HG02678 (cell line): ENCODE data around the gene LHFPL6.

Experiments
- ATAC-seq: cut with Tn5 transposase; IDR thresholded peaks from one replicate; pipeline ENCODE4 v1.9.1; 2021; ENCODE audit warnings: mild to moderate bottlenecking, moderate library complexity; ENCODE audit not compliant: unreplicated experiment

The LHFPL6 gene

DNA sequence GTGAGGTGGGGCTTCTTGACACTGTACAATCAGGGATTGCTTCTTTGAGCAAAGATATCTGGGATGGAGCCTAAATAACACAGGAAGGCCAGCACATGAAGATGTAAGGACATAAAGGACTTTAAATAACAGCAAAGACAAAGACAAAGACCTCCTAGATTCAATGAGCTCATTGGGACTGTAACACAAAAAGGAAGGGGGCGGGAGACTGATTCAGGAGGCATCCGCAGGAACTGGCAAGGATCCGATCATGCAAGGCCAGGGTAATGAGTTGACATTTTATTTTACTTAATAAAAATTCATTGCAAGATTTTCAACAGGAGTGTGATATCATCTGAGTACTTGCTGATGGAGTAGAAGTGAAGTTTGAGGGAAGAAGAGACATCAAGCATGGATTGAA, 121.5 kb downstream of the LHFPL6 start:
- no peak for ATAC-seq

DNA sequence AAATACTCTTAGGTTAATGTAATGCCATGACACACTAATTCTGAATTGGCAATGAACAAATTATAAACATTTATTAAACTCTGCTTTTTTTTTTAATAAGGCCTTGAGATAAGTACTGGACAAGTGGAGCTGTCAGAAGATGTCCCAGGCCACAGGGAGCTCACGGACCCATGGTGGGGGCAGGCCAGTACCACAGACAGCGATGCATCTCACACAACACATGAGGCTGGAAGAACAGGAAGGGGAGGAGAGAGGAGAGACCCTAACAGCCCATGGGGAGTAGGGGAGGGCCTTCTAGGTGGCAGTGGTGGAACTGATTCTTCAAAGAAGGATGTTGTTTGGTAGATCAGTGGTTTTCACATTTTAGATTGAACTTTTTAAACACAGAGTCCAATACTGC, 128.4 kb downstream of the LHFPL6 start:
- no peak for ATAC-seq

DNA sequence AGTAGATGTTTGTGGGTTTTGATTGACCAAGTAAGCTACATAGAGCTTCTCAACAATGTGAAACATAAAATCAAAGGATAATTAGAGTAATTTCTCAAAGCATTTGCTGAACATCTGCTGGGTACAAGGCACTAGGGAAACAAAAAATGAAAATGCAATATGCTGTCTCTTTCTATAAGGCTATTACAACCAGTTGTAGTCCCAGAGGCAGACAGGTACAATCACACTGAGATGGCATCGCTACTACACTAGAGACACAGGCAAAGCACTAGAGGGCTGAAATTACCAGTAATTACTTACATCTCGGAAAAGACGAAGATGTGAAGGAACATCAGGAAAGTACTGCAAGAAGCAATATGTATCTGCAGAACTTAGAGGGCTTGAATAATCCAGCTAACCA, 133.3 kb downstream of the LHFPL6 start:
- no peak for ATAC-seq

DNA sequence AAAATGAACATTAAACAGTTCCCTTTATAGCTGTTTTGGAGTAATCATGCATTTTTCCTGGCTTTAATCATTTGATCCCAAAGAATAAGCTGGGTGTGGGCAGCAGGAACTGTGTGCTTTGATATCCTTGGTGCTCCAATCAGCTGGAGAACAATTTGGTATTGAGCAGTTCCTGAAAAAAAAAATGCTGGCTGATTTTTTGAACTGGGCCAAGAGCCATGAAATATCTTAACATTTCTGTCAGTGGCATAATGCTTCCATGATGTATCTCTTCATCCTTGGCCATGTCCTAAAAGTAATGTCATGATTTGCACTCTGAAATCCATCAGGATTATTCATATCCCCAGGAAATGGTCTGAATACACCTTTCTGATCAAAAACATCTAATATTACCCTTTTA, 134.7 kb downstream of the LHFPL6 start:
- ATAC-seq, result no peak

DNA sequence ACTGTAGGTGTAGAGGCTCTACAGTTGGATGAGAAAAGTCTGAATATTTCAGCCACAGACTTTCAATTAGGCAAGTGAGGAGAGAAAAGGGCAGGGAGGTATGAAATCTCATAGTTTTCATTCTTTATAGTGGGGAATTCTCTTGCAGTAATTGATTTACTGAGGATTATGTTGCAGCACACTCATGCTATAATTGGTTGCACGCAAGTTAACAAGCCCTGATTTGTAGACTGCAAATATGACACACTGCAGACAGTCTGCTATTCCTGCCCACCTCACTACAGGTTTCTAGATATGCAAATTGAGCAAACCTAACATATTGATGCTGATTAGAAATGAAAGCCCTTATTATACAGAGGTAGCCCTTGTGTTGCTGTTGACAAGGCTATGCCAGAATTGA, 139.4 kb downstream of the LHFPL6 start:
- no peak for ATAC-seq

DNA sequence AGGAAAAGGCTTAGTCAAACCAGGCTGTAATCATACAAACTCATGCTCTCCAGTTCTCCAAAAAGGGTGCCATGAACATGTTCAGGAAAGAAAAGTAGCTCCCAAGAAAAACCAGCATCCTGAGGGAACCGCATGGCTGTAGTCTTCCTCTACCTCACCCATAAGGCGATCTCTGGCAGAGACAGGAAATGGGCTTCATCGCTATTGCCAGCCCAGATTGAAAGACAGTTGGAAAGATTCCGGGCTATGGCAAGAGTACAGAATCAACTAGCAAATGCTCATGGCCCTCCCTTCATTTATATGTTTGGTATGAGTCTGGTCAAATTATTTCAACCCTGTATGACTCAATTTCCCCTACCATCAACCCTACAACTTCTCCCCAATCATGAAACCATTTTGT, 140.1 kb downstream of the LHFPL6 start:
- ATAC-seq, result no peak

DNA sequence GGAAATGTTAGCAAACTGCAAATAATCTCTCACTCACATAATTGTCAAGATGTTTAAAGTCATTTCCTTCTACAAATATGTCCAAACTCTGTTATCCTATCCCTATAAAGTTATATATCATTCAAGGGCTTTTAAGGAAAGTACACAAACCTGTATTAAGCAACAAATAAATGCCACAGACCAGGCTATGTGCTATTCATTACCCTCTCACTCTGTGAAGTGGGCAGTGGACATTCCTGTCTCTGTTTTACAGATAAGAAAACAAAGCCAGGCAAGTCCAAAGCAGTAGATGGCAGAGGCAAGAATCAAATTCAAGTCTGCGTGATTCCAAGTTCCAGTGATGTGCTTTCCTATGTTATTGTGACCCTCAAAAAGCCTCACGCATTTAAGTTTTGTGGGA, 140.6 kb downstream of the LHFPL6 start:
- ATAC-seq, result no peak

DNA sequence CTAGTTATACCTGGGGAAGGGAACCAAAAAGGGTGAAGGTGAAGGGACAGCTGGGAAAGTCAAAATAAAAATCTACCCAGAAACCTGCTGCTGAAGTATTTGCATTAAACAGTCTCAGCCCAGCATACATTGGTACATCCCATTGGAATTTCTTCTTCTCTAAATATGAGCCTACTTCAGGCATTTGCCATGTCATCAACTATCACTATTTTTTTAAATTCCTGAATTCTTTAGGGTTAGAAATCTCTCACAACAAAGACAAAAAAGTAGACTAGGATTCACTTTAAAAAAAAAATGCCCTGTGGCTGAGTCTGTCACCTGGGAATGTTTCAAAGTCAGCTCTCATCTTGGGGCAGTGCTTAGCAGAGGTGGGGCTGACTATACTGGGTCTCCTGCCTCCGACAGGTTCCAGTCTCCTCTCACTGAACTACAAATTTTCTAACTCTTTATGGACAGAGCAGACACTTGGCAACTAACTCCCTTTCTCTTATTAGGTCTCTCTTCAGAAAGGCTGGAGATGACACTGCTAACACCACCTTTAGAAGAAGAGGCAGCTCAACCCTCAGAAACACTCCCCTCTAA, 141.2 kb downstream of the LHFPL6 start:
- no peak for ATAC-seq

DNA sequence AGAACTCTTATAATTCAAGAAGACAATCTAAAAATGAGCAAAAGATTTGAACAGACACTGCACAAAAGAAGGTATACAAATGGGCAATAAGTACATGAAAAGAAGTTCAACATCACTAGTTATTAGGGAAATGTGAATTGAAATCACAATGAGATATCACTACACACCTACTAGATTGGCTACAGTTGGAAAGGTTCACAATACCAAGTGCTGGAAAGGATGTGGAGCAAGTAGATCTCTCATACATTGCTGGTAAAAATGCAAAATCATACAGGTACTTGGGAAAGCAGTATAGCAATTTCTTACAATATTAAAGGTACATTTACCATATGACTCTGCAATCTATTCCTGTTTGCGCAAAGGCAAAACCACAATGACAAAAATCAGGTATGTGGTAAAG, 145.7 kb downstream of the LHFPL6 start:
- no peak for ATAC-seq

DNA sequence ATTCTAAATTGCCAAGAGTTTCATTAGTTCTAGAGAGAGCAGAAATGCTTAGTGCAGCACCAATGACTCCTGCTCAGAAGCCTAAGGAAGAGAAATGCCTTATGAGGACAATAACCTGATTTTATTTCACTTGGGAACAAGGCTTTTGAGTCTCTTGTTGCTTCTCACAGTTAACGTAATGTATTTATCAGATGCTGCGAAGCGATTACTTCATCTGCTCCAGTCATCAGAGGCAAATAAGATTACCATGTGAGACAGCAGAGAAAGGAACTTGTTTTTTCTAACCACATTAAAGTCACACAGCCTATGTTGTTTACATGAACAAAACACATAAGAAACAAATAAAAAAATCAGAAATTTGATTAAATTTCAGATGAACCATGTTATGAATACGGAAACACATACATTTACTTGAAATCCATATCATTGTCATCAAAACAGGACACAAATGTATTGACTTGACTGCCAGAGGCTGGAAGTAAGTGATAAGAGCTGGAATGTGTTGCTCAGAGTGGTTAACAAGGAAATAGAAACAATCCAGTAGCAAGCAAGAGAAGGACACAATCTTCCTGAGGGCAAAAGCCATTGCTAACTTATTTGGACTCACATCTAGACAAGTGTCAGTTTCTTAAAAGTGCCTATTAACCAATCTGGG, 147.3 kb downstream of the LHFPL6 start:
- ATAC-seq, result no peak

DNA sequence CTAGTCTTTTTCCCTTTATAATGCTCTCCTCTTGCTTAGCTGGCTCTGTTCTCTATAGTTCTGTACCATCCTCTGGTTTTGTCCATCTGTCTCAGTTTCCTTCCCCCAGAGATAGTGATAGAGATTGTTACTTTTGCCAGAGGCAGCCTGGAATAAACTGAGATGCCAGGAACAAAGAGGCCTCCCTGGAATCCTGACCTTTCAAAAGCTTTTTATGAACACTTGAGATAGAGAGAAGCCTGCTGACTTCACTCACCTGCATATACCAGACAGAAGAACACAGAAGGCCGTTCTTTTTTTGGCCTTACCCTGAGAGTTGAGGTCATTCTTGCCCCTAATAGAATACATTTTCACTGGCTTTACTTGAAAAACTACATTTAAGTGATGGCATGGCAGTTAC, 150.2 kb downstream of the LHFPL6 start:
- no peak for ATAC-seq

DNA sequence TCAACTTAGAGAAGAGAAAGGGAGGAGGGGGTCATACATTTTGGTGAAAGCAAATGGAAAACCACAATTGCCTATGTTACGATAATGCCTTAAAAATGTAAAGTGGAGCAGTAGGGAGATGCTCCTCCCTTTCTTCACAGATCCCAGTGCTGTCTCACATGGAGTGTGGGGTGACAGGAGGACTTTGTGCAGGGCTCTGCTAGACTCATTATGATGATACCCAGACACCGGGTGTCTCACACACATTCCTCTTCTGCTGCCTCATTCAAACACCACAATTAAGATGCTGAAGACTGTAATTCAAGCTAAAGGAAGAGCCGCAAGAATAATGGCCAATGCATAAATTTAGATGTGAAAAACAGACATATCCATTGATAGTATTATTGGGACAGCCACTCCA, 150.6 kb downstream of the LHFPL6 start:
- ATAC-seq, result no peak

DNA sequence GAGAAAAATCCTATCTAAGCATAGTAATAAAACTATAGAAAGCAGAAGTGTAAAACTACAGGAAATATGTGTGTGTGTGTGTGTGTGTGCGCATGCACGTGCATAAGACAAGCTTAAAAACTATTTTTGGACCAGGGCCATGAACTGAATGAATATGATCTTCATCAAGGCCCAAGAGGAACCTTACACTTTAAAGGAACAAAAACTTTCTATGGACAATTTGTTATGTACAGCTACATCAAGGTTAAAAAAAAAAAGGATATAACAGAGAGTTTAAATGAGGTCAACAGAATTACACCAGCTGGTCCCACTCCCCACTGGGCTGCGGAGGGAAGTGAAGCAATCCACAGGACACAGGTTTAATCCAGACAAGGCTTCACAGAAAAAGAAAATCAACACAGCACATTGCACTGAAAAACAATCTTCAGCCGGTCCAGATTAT, 151.1 kb downstream of the LHFPL6 start:
- ATAC-seq, result no peak

DNA sequence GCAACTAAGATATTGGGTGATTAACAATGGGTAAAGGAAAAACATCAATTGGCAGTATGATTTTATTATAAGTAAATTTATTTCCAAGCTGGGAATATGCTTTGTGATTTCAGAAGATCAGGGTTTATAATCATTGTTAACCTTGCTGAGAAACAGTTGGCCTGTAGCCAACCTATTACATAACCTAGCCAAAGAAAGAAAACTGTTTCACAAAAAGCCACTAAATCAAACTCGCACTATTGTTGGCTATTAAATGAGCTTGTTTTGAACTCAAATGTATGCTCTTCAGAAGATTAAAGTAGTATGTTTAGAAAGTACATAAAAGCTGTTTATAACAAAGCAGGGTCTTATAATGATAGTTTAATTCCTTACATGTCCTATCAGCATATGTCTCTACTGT, 151.7 kb downstream of the LHFPL6 start:
- ATAC-seq, result no peak

DNA sequence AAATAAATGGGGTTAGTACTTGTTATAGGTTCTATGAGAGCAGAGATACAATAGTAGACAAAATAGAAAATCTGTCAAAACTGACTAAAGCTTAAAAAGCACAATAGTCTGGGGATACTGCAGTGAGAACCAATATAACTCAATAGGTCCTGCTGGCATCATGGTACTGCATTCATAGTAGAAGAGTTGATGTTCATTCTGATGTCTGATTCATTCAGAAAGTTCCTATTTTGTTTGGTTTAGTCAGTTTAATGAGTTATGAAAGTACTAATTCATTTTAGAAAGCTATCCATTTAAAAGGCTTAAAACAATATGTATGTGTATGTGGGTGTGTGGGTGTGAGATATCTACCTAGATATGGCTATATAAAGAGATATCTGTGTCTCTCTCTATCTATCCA, 152.8 kb downstream of the LHFPL6 start:
- ATAC-seq, result no peak

DNA sequence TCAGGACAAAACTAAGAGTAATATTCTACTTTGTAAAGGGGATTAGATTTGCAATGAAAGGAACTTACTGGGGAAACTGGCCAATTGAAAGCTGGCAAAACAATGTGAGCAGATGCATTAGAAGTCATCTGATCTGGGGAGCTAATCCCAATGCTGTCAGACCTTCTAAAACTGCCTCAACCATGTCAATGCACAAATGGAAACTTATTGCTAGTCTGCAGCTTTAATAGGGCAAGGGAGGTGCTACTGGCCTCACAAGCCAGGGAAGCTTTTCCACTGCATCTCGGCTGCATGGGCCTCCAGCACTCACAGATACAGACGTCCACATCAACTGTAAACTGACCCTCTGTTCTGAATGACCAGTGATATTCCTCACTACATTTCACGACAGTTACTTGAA, 154.2 kb downstream of the LHFPL6 start:
- ATAC-seq, result no peak

DNA sequence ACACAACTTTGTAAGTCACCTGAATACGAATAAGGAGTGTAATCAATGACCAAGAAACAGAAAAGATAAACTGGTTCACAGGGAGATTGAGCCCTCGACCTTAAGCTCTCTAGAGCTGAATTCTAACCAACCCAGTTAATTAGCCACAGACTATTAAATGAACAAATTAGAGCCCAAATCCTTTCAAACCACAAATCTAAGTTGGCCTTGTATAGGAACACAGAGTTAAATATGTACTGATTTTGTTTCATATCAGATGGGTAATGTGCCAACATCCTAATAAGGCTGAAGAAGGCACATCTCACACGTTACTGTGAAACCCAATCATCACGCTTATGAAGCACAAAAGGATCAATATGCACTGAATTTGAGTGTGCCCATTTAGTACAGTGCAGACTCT, 156.1 kb downstream of the LHFPL6 start:
- ATAC-seq, result no peak

DNA sequence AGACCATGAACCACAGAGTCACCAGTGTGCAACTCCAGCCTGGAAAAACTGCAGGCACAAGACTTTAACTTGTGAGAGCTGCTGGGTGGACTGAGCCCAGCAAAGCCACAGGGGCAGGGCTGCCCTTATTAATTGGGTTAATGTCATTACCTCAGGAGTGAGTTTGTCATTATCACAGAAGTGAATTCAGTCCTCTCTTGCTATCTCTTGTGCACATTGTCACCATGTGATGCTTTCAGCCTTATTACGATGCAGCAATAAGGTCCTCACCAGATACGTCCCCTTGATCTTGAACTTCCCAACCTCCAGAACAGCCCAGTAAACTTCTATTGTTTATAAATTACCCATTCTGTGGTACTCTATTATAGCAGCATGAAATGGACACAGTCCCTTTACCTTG, 158.1 kb downstream of the LHFPL6 start:
- no peak for ATAC-seq

DNA sequence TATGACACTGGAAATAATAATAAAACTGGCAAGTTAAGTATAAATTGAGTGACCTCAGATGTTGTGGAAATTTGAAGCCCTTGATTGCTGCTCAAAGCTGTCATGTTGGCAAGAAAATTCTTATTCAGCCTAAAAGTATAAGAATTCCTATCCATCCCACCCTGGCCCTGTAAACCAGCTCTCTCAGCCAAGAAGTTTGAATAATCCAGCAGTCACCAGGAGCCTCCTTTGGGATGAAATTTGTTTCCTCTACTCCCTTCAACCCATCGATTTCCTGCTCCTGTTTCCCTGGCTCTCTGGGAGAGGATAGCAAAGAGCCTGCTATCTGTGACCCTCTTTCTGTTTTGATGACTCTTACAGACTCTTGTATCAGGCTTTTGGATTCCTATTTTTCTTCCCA, 169.3 kb downstream of the LHFPL6 start:
- no peak for ATAC-seq

DNA sequence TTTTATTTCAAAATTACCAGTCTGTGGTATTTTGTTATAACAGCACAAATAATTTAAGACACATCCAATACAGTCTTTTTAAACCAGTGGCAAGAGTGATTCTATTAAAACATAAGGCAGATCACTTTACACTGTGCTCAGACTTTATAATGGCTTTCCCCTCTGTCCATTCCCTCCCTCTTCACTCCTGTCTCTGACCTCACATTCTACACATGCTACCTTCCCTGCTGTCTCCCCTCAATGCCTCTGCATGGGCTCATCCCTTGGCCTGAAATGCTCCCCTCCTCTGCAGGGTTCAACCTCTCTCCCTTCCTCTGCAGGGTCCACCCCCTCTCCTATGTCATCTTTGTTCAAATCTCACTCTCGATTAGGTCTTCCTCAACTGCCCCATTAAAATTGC, 170.8 kb downstream of the LHFPL6 start:
- ATAC-seq, result no peak

DNA sequence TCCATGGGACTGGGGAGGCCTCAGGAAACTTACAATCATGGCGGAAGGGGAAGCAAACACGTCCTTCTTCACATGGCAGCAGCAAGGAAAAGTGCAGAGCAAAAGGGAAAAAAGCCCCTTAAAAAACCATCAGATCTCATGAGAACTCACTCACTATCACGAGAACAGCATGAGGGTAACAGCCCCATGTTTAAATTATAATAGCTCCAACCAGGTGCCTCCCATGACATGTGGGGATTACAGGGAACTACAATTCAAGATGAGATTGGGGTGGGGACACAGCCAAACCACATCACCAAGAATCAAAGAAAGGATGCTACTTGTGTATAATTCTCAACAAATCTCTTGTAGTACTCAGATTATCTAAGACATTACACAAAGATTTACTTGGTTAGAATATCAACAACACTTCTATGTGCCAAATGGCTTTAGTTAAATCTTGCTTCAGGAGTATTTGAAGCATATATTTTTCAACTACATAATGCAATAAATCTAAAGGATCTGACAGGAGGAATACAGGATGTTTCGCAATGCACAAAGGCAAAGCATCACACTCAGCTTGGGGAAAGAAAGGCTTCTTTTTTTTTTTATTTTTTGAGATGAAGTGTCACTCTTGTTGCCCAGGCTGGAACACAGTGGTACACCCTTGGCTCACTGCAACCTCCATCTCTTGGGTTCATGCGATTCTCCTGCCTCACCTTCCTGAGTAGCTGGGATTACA, 180.0 kb downstream of the LHFPL6 start:
- ATAC-seq, result no peak

DNA sequence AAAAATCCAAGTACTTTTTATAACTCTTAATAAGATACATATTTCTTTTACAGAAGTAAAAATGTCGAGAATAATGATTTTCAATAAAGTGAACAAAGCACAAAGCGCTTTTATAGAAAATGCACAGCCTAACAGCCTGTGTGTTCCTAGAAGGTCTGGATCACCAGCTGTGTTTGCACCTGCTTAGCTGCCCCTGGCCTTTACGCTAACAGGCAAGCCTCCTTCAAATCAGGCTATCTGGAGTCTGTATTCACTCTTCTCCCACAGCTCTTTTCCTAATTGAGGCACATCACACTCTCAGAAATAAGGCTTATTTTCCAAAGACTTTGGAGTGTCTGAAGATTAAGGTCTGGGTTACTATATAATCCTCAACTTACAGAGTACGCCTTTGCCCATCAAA, 183.1 kb downstream of the LHFPL6 start:
- ATAC-seq, result no peak

DNA sequence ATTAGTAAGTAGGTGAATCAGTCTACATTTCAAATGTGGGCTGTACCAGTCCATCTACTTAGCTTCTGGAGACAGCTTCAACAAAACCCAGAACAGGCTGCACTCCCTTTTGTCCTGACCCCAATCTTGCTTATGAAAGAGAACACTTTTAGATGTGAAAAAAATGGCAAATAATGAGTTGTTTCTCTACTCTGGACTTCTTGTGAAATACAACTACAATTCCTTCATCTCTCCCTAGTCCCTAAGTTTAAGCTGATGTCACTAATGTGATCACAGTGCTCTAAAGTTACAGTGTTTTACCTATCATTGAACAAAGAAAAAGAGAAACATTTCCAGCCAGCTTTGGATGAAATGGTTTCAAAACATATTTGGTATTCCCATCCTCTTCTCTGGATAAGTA, 183.9 kb downstream of the LHFPL6 start:
- ATAC-seq, result no peak
